ENCODE measurements around the gene BCAS1. TPM values are rescaled to one million over a fixed set of nuclear protein-coding genes. Genes with fewer than 3 reads are reported as not detected.

BCAS1 gene
- polyA plus RNA-seq (2012; ENCODE audit: missing spikeins): 2.5 TPM

- no peak for DNase-seq (ENCODE audit: insufficient read length)
- FAIRE-seq: no peak
- no peak for TF ChIP-seq POLR2A (IDR thresholded peaks at IDR 0.05; ENCODE audit: low read depth, low read length)
- TF ChIP-seq POLR2AphosphoS5 (IDR thresholded peaks at IDR 0.05; ENCODE audit: low read depth, low read length): no peak
- TF ChIP-seq TAF1 (IDR thresholded peaks at IDR 0.05; ENCODE audit: borderline replicate concordance, low read depth, low read length): no peak
Measured at GRCh38 chr20:54070187-54070987, at the start of gene BCAS1. Gene BCAS1 (minus strand): TSS chr20:54070594. CDS start chr20:54058718, 11,876 bp downstream.

GRCh38 chr20:54119744-54120143 lies 49.4 kb upstream of the BCAS1 start:
- FAIRE-seq (no peak), DNase-seq (ENCODE audit: insufficient read length) (no peak)
- no peak for TF ChIP-seq POLR2AphosphoS5 (IDR thresholded peaks at IDR 0.05; ENCODE audit: low read depth, low read length)
- TF ChIP-seq TAF1 (IDR thresholded peaks at IDR 0.05; ENCODE audit: borderline replicate concordance, low read depth, low read length): no peak
- no peak for TF ChIP-seq POLR2A (IDR thresholded peaks at IDR 0.05; ENCODE audit: low read depth, low read length)

GRCh38 chr20:54118220-54119001 lies 48.0 kb upstream of the BCAS1 start:
- TF ChIP-seq POLR2A (IDR thresholded peaks at IDR 0.05; ENCODE audit: low read depth, low read length): no peak
- no peak for TF ChIP-seq POLR2AphosphoS5 (IDR thresholded peaks at IDR 0.05; ENCODE audit: low read depth, low read length)
- TF ChIP-seq TAF1 (IDR thresholded peaks at IDR 0.05; ENCODE audit: borderline replicate concordance, low read depth, low read length): no peak
- DNase-seq (ENCODE audit: insufficient read length) (no peak), FAIRE-seq (no peak)

GRCh38 chr20:54116550-54117235 lies 46.3 kb upstream of the BCAS1 start:
- no peak for DNase-seq (ENCODE audit: insufficient read length)
- TF ChIP-seq TAF1 (IDR thresholded peaks at IDR 0.05; ENCODE audit: borderline replicate concordance, low read depth, low read length) (no peak), POLR2A (IDR thresholded peaks at IDR 0.05; ENCODE audit: low read depth, low read length) (no peak), POLR2AphosphoS5 (IDR thresholded peaks at IDR 0.05; ENCODE audit: low read depth, low read length) (no peak)
- FAIRE-seq: no peak

GRCh38 chr20:54115172-54115854 lies 44.9 kb upstream of the BCAS1 start:
- TF ChIP-seq TAF1 (IDR thresholded peaks at IDR 0.05; ENCODE audit: borderline replicate concordance, low read depth, low read length) (no peak), POLR2A (IDR thresholded peaks at IDR 0.05; ENCODE audit: low read depth, low read length) (no peak), POLR2AphosphoS5 (IDR thresholded peaks at IDR 0.05; ENCODE audit: low read depth, low read length) (no peak)
- DNase-seq (ENCODE audit: insufficient read length) (no peak), FAIRE-seq (no peak)

- DNase-seq (ENCODE audit: insufficient read length) (no peak), FAIRE-seq (no peak)
- TF ChIP-seq POLR2A (IDR thresholded peaks at IDR 0.05; ENCODE audit: low read depth, low read length) (no peak), TAF1 (IDR thresholded peaks at IDR 0.05; ENCODE audit: borderline replicate concordance, low read depth, low read length) (no peak), POLR2AphosphoS5 (IDR thresholded peaks at IDR 0.05; ENCODE audit: low read depth, low read length) (no peak)
Measured at GRCh38 chr20:54114109-54114508, 43.7 kb upstream of the BCAS1 start.

- DNase-seq (ENCODE audit: insufficient read length) (no peak), FAIRE-seq (no peak)
- no peak for TF ChIP-seq POLR2AphosphoS5 (IDR thresholded peaks at IDR 0.05; ENCODE audit: low read depth, low read length)
- no peak for TF ChIP-seq TAF1 (IDR thresholded peaks at IDR 0.05; ENCODE audit: borderline replicate concordance, low read depth, low read length)
- TF ChIP-seq POLR2A (IDR thresholded peaks at IDR 0.05; ENCODE audit: low read depth, low read length): no peak
Measured at GRCh38 chr20:54113566-54113965, 43.2 kb upstream of the BCAS1 start.

GRCh38 chr20:54112221-54112884 lies 42.0 kb upstream of the BCAS1 start:
- TF ChIP-seq TAF1 (IDR thresholded peaks at IDR 0.05; ENCODE audit: borderline replicate concordance, low read depth, low read length): no peak
- no peak for TF ChIP-seq POLR2AphosphoS5 (IDR thresholded peaks at IDR 0.05; ENCODE audit: low read depth, low read length)
- no peak for TF ChIP-seq POLR2A (IDR thresholded peaks at IDR 0.05; ENCODE audit: low read depth, low read length)
- no peak for FAIRE-seq
- no peak for DNase-seq (ENCODE audit: insufficient read length)

- no peak for TF ChIP-seq POLR2AphosphoS5 (IDR thresholded peaks at IDR 0.05; ENCODE audit: low read depth, low read length)
- no peak for TF ChIP-seq TAF1 (IDR thresholded peaks at IDR 0.05; ENCODE audit: borderline replicate concordance, low read depth, low read length)
- no peak for TF ChIP-seq POLR2A (IDR thresholded peaks at IDR 0.05; ENCODE audit: low read depth, low read length)
- FAIRE-seq (no peak), DNase-seq (ENCODE audit: insufficient read length) (no peak)
Measured at GRCh38 chr20:54111460-54111859, 41.1 kb upstream of the BCAS1 start.

- FAIRE-seq: no peak
- DNase-seq (ENCODE audit: insufficient read length): no peak
- no peak for TF ChIP-seq POLR2A (IDR thresholded peaks at IDR 0.05; ENCODE audit: low read depth, low read length)
- TF ChIP-seq TAF1 (IDR thresholded peaks at IDR 0.05; ENCODE audit: borderline replicate concordance, low read depth, low read length): no peak
- TF ChIP-seq POLR2AphosphoS5 (IDR thresholded peaks at IDR 0.05; ENCODE audit: low read depth, low read length): no peak
Measured at GRCh38 chr20:54110457-54110856, 40.1 kb upstream of the BCAS1 start.

Data from GM12892 (cell line).